NCI-H748 (cell line): ENCODE results near the gene C1orf122.

Experiments
- DNase-seq: peaks from one replicate; lab custom pipeline; 2025; ENCODE audit not compliant: unreplicated experiment; lab: John Stamatoyannopoulos, UW

The C1orf122 gene

DNA sequence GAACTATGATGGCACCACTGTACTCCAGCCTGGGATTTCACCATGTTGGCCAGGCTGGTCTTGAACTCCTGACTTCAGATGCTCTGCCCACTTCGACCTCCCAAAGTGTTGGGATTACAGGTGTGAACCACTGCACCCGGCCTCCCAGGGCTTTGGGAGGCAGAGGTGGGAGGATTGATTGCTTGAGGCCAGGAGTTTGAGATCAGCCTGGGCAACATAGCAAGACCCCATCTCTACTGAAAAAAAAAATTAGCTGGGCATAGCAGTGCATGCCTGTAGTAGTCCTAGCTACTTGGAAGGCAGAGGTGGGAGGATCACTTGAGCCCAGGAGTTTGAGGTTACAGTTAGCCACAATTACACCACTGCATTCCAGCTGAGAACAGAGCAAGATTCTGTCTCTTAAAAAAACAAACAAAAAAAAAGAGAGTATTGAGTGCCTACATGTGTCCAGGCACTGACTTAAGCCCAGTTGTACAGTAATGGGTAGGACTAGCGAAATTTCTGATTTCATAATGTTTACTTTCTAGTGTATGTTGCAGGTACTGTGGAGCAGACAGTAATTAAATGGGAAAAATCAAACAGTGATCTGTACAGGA is 9.7 kb upstream of the C1orf122 start:
- no peak for DNase-seq

DNA sequence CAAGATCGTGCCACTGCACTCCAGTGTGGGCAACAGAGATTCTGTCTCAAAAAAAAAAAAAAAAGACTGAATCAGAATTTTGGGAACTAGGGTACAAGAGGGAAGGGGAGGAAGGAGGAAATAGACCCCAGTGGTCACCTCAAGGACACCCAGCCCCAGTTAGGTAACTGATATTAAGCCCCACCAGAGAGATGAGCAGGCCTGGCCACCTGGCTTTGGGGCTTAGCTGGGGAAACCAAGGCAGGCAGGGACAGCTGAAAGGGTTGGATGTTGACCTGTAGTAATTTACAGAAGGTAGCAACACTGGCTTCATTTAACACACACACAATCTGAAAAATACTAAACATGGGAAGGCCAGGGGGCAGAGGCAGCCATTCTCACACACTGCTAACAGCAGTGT is 5.2 kb upstream of the C1orf122 start:
- DNase-seq: no peak

DNA sequence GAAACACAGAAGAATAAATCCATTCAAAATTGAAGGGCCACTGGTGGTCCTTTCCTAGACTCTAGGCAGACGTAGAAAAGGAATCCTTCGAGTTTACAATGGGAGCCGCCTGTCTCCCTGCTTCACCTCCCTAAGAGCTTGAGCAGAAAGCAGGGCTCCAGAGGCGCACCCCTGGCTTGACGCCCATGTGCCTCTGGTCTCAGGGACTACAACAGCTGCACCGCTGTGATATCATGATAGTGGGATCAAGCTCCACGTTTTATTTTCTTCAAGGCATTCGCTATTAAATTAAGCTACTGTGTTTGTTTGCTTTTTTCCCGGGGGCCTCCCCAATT is 403 bp upstream of the C1orf122 start:
- DNase-seq: no peak

DNA sequence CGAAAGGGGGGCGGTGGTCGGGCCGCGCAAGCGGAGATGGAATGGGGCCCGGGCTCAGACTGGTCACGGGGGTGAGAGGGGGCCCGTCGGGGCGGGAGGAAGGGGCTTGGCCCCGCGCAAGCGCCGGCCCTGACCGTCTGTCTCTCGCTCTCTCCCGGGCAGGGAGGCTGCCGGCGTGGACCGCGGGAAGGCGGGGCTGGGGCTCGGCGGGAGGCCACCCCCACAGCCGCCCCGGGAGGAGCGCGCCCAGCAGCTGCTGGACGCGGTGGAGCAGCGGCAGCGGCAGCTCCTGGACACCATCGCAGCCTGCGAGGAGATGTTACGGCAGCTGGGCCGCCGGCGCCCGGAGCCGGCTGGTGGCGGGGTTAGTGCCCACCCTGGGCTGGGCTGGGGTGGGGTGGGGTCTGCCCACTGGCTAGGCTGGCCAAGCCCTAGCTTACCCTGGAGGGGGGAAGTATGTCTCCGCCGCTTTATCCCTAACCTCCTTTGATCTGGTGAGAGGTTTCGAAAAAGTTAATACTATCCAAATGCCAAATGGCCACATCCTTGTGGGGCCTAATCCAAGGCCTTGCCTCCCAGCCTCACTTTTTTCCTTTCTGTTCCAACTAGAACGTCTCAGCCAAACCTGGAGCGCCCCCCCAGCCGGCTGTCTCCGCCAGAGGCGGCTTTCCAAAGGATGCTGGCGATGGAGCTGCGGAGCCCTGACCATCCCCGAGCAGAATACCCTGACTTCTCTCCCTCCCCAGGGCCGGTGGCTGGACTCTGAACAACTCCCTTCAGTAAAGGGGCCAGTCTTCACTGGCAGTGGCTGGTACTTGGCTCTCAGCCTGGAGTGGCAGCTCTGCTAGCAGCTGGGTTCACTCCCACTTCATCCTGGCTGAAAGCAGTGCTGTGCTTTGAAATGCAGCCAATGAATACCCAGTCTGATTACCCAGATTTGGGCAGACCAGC is 1.1 kb downstream of the C1orf122 start:
- DNase-seq: peak; percentile 76

DNA sequence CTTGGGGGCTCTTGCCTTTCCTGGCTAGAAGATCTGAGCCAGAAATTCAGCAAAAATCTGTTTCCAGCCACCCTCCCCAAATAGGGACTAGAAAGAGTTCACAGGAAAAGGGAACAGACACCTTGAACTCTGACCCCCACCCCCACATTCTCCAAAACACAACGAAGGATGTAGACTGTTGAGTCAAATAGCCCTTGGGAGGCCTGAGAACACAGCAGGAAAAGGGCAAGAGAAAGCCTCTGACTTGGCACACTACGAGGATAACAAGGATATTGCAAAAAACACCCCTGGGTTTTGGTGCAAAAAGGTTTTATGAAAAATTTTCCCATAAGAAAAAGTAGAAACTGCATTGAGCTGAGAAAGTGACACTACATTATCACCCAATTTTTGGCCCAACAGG is 2.4 kb downstream of the C1orf122 start:
- no peak for DNase-seq

DNA sequence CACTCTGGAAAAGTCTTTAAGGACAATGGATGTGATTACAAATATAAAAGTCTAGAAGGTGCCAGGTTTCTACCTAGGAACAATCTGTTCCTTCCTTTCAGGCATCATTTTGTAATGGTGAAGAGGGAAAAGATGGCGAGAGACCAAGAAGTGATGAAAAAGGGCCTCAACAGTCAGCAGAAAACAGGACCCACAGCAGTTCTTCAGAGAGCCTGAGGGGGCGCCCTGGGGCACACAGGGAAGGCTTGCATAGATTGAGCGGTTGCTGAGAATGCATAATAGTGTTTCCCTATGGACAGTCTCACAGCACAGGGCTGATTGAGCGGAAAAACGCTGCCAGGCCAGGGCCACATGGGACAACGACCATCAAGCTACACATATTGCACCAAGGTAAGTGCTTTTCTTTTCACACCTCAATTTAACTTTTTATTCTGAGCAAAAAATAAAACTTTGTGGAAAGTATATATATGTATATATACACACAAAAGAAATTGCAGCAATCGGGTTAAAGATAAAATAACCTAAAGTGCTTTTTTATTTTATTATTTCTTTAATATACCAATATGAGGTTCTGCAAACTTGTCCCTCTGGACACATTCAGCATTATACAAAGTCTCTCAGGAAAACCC is 3.6 kb downstream of the C1orf122 start:
- peak; percentile 64 for DNase-seq

DNA sequence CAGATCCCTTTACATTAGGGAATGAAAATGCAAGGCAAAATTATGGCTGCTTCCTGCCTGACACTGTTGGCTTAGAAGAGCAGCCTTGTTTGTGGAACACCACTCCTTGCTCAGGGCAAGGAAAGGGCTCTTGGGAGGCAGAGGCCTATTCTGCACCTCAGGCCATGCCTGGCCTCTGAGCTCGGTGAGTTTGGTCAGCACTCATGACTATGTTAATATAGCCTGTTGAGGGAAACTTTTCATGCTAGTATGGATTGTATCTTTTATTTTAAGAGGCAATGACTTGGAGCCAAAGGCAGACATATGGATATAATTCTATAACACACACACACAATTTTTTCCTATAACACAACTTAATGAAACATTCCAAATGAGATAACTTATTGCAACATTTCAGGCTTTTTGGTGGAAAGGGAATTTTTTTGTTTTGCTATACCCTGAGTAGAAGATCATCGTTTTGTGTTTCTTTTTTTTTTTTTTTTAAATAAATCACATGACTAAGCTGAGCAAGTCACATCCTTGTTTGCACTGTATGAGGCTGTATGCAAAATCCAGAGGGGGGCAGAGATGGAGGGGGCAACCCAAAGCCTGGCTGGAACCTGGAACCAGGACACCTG is 6.0 kb downstream of the C1orf122 start:
- no peak for DNase-seq

DNA sequence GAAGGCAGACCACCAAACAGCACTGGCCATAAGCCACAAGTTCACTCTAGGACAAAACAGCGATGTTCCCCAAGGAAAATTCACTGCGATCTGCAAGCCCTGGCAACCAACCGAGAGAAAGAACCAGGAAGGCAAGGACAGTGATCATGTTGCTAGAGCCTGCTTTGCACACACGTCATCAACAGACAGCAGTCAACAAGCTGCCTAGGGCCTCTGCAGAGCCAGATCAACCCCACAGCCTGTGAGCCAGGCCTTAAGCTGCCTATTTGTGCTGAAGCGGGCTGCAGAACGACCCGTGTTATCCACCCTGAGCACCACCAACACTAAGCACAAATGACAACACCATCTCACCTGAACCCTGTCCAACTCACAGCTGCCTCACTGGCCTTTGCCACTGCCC is 6.7 kb downstream of the C1orf122 start:
- DNase-seq: no peak

DNA sequence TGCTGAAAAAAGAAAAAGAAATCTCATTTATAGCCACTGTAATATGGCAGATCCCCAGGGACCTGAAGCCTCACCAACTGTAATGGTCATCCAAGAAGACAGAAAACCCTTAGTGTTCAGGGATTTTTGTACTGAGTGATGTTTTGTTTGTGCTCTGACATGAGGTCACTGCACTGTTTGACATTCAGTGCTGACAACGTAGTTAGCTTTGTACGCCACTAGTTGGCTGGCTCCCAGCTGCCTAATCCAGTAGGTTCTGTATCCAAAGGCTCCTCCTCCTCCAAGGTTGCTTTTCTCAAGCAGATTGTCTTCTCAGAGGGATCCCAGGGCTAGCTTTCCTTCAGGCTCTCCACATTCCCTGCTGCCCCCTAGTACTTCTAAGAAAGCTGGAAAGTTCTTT is 9.9 kb downstream of the C1orf122 start:
- no peak for DNase-seq

DNA sequence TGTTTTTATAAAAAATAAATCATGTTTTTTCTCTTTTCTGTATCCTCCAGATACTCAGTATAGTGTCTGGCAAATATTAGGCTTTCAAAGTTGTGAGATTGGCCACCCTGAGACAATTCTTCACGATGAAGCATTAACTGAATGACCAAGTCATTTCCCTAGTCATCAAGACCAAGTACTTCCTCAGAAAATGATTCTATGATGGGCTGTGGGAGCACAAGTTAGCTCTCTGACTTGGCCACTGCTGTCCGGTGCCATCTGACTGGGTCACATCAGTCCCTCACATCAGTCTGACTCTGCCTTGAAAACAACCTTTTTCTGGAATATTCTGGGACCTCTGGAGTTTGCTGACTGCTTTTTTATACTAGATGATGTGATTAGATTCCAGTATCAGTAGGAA is 13.9 kb downstream of the C1orf122 start:
- DNase-seq: no peak

DNA sequence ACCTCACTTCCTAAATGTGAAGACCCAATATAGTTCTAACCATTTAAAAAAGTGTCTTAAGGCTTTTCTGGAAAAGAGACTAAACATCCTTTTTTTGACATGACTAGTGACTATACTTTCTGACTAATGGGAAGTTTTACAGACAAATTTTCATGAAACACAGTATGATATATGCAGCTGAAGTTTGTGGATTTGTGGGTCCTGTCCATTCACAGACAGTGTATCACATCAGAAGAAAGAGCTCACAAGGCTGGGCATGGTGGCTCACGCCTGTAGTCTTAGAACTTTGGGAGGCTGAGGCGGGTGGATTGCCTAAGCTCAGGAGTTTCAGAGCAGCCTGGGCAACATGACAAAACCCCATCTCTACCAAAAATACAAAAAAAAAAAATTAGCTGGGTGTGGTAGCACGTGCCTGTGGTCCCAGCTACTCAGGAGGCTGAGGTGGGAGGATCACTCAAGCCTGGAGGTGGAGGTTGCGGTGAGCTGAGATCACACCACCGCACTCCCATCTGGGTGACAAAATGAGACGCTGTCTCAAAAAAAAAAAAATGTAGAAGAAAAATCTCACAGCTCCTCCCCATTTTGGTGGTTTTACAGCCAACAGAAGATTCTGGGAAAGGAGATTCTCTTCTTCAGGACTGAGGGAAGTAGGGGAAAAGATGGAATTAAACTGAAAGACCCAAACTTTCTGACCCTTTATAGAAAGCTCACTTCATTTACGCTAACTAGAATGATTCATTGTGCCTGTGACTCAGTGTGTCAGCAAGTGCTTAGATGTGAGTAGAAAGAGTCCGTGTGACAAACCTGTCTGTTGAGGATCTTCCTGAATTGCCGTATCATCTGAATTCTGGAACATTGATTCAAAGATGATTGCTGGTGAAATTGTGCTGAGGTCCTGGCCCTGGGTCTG is 15.6 kb downstream of the C1orf122 start:
- no peak for DNase-seq

DNA sequence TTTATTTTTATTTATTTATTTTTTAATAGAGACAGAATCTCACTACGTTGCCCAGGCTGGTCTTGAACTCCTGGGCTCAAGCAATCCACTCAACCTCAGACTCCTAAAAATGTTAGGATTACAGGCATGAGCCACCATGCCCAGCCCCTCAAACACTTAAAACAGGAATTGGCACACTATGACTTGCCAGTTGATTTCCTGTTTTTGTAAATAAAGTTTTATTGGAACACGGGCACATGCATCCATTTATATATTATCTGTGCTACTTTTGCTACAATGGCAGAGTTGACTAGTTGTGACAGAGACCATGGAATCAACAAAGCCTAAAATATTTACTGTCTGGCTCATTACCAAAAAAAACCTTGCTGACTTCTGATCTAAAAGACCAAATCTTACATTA is 16.4 kb downstream of the C1orf122 start:
- no peak for DNase-seq

DNA sequence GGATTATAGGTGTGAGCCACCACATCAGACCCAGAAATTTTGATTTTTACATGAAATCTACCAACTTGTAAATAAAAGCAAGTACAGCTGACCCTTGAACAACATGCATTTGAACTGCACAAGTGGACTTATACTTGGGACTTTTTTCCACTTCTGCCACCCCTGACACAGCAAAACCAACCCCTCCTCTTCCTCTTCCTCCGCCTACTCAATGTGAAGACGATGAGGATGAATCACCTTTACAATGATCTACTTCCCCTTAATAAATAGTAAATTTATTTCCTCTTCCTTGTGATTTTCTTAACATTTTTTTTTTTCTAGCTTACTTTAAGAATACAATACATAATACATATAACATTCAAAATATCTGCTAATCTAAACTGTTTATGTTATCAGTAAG is 17.9 kb downstream of the C1orf122 start:
- DNase-seq: no peak

DNA sequence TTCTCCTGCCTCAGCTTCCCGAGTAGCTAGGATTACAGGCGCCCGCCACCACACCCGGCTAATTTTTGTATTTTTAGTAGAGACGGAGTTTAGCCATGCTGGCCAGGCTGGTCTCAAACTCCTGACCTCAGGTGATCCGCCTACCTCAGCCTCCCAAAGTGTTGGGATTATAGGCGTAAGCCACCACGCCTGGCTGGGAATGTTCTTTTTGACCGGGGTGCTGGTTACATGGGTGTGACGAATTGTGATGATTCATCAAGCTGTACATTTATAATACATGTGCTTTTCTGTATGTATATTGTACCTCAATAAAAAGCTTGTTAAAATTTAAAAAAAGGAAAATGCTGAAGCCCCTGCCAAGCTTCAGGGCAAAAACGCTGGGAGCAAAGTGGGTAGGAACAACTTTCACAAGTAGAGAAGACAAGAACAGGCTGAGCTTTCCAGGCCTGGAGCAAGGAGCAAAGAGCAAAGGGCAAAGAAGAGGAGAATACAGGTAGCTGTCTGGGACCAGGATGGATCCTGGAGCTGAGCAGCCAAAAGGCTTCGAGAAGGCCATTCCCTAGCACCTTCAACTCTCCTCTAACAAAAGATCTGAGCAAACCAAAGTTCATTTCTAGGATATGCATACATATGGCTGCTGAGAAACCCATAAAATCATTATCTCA is 21.0 kb downstream of the C1orf122 start:
- DNase-seq: no peak

DNA sequence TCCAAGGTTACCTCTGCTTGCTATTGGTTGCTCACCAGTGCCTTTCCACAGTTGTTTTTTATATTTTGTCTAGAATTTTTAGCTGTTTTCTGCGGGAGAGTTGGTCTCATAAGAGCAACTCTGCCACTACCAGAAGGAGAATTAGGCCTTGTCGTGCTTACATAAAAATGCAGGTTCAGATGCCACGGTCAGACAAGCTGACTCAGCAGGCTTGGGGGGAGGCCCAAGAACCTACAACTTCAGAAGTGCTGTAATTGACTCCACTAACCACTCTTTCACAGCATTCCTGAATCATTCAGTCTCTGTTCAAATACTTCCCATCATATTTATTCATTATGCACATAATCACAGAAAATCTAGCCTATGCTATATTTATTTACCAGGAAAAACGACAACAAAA is 23.5 kb downstream of the C1orf122 start:
- no peak for DNase-seq

DNA sequence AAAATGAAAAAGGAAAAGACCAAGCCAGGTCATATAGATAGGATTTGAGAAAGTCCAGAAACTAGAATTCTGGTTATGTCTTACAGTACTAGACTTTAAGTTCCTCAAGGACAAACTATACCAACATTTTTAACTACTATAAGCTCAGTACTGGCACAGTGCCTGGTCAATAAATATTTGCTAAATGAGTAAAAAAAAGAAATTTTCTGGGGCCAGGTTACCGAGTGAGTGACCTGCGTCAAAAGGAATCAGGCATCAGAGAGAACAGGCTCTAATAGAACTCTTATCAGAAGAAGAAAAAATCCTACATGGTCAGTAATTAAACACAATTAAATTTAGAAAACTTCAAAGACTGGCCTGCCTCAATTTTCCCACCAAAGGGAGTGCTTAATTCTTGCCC is 24.2 kb downstream of the C1orf122 start:
- no peak for DNase-seq

DNA sequence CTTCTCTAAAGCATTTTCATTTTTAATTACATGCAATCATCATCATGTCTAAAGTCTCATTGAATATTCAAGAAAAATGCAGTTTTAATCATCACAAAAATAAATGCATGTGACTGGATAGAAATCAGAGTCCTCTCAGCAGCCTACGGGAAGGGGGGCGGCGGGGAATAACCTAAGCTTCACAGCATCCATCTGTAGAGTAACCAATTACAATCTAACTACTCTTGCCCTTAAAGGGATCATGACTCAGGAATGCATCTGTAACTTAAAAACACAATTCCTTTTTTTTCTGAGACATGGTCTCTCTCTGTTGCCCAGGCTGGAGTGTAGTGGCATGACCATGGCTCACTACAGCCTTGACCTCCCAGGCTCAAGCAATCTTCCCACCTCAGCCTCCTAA is 29.2 kb downstream of the C1orf122 start:
- no peak for DNase-seq

DNA sequence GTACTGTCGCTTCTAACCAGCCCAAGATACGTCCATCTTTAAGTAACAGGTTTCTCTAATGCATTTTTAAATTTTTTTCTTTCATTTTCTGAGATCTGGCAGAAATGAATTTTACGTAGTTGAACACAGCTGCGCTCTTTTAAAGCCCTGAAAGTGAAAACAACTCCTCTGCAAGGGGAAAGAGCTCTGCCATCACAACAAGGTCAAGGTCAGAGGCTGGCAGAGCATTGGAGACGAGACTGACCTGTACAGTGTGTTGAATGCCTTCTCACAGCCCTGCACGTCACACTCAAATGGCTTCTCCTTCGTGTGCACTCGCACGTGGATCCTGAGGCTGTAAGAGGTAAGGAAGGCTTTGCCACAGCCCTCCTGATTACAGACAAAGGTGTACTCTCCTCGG is 32.1 kb downstream of the C1orf122 start:
- no peak for DNase-seq

DNA sequence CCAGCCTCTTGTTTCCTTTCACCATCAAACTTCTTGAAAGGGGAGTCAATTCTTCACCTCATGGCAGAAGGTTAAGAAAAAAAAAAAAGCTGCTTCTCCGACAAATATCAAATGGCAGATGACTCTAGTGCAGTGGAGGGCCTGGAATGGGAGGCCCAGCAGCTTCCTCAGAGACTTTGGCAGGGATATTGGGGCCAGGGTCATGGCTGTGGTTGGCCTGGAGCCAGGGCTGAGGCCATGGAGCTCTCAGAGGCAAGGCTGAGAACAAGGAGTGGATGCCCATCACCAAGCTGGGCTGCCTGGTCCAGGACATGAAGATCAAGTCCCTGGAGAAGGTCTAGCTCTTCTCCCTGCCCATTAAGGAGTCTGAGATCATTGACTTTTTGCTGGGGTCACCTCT is 33.1 kb downstream of the C1orf122 start:
- DNase-seq: no peak

DNA sequence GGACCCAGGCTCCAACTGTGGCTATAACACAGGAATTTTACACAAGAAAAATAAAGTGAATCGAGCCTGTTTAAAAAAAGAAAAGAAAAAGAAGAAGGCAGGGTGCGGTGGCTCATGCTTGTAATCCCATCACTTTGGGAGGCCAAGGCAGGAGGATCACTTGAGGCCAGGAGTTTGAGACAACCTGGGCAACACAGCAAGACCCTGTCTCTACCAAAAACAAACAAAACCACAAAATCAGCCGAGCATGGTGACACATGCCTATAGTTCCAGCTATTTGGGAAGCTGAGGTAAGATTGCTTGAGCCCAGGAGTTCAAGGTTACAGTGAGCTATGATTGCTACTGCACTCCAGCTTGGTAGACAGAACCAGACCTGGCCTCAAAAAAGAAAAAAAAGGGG is 34.1 kb downstream of the C1orf122 start:
- DNase-seq: no peak
